ENCODE results near the gene JADE2.
"Not testable (repeated sequence)": the region's sequence is repeated elsewhere in the genome, so short reads cannot be mapped to it uniquely, and the experiment has no call there.

JADE2 gene

DNA sequence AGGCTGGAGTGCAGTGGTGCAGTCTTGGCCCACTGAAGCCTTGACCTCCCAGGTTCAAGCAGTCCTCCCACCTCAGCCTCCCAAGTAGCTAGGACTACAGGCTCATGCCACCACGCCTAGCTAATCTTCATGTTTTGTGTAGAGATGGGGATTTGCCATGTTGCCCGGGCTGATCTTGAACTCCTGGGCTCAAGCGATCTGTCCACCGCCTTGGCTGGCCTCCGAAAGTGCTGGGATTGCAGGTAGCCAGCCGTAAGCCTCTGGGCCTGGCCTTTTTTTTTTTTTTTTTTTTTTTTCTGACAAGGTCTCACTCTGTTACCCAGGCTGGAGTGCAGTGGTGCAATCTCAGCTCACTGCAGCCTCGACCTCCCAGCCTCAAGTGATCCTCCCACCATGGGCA, 27.2 kb downstream of the JADE2 start:
- ATAC-seq = not testable (repeated sequence)

DNA sequence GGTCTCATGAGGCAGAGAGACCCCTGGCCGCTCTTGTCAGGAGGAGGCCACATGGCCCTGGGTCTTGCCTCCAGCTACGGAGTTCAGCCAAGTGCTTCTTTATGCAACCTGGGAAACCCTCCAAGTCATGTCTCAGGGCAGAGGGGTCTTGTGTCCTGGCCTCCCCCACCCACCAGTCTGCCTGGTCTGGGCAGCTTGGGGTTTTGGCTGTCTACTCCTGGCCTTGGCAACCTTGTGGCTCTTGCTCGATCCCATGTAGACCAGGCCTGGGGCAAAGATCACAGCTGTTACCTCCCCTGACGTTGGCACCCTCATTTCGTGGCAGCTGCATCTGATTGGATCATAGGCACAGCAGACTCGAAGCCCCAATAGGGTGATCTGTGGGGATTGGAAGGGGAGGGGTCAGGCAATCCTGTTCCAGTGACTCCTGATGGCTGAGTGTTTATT, 28.4 kb downstream of the JADE2 start:
- ATAC-seq = no peak

DNA sequence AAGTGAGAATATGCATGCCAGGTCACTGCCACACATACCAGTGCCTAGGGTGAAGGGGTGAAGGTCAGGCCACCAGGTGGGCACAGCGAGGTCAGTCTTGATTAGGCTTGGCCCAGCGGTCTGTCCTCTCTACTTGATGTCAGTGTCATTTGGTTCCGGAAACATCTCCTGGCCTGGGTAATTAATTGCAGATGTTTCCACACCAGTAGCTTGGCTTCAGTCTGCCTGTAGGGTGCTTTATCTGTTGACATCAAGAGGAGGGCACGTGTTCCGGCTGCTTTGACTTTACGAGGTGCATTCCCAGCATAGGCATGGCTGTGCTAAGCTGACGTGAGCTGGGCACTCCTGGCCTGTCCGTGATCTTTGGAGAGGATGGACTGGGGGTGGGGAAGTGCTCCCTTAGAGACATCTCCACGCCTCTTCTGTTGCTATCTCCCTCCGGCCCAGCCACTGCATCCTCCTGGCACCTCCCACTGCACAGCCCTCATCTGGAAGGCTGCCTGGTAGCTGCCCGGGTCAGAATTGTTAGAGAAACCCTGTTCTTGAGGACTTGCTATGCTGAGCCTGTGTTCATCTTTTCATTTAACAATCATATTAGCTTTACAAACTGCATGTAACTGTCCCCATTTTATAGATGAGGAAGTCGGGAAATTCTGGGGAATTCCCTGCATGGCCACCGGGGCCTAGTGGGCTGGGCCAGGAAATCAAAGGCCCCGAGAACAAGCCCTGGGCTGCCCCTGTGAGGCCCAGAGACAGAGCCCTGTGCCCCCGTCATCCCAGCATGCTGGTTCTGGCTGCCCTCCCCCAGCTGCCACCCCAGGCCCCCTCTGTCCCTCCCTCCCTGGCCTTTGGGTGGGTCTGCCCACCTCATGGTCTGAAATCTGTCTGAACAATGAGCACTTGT, 29.1 kb downstream of the JADE2 start:
- ATAC-seq = peak; percentile 49 to 57

DNA sequence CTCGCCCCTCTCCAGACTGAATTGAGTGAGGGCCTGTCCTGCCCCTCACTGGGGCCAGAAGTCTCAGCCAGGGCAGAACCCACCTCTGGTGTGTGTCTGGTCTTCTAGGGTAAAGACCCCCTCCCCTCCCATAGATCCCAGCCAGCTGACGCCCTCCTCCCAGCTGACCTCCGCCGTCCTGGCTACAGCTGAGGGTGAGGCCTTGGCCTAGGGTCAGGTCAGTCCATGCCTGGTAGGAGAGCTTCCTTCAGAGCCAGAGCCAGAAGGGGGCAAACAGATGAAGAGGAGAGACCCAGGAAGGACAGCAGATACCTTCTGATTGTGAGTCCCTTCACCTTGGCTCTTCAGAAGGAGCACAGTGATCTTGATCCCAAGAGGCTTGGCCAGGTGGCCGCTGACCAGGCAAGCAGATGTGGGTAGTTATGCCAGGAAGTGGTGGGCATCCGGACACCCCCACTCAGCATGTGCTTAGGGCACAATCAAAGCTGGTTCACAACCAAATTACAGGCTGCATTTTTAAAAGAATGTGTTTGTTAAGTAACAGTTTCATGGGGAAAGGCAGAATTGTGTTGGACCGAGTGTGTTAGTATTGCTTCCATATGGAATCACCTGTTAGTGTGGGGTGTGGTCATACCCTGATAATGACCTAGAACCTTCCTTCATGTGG, 29.9 kb downstream of the JADE2 start:
- no peak for ATAC-seq

DNA sequence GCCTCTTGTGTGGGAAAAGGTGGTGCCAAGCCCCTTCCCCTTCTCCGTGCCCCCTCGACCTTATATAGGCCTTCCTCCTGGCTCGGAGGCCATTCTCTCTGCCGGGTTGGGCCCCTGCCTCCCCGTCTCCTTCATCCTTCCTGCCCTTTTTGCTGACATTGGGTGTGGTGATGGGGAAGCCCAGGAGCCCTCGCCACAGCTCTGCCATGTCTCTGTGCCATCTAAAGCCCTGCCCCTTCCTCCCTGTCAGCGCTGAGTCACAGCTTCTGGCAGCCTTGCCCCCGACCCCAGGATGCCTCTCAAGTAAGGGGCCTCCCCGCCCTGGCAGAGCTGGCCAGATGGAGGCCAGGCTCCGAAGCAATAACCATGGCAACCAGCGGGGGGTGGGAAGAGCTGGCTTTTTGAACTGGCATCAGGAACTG, 30.4 kb downstream of the JADE2 start:
- peak; percentile 92 to 93 for ATAC-seq

DNA sequence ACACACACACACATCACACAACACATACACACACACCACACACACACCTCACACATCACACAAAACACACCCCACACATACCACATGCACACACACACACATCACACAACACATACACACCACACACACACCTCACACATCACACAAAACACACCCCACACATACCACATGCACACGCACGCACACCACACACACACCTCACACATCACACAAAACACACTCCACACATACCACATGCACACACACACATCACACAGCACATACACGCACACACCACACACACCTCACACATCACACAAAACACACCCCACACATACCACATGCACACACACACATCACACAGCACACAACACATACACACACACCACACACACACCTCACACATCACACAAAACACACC, 31.1 kb downstream of the JADE2 start:
- not testable (repeated sequence) for ATAC-seq

DNA sequence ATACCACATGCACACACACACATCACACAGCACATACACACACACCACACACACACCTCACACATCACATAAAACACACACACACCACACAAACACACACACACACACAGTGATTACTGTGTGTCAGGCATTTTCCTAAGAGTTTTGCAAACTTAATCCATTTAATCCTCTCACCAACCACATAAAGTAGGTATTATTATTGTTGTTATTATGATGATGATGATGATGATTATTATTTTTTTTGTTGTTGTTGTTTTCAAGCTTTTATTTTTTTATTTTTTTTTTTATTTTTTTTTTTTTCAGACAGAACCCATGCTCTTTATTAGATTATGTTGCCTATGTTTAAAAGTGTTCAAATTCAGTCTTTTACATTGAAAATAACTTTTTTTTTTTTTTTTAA, 31.5 kb downstream of the JADE2 start:
- no peak for ATAC-seq

DNA sequence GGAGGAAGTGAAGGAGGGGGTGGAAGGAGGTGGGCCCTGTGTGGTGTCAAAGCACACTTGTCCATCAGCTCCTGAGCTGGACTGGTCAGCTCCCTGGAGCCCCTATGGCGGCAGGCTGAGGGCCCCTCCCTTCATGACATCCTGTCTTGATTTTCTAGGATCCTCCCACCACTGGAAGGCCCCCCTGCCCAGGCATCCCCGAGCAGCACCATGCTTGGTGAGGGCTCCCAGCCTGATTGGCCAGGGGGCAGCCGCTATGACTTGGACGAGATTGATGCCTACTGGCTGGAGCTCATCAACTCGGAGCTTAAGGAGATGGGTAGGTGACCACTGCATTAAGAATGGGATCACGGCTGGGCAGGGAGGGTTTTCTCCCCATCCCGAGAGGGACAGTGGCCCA, 34.2 kb downstream of the JADE2 start:
- ATAC-seq = no peak

DNA sequence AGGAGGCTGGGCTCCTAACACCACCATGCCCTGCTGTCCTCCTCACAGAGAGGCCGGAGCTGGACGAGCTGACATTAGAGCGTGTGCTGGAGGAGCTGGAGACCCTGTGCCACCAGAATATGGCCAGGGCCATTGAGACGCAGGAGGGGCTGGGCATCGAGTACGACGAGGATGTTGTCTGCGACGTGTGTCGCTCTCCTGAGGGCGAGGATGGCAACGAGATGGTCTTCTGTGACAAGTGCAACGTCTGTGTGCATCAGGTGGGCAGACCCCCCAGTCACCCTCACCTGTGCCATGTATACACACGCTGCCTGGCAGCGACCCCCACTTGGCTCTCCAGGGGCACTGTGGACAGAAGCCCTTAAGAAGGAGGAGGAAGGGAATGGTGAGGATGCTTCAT, 35.2 kb downstream of the JADE2 start:
- no peak for ATAC-seq

DNA sequence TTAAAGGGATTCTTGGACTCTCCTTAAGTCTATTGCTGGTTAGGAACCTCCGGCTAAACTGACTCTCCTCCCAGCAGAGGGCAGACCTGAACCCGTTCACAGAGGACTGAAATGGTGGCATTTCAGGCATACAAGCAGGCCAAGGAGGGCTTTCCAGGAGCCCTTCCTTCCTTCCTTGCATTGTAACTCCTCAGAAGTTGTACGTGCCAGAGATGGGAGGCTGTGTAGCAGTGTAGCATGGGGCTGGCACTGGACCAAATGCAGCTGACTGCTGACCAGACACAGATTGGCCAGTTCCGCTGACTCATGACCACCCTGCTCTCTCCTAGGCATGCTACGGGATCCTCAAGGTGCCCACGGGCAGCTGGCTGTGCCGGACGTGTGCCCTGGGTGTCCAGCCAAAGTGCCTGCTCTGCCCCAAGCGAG, 36.4 kb downstream of the JADE2 start:
- ATAC-seq = no peak

DNA sequence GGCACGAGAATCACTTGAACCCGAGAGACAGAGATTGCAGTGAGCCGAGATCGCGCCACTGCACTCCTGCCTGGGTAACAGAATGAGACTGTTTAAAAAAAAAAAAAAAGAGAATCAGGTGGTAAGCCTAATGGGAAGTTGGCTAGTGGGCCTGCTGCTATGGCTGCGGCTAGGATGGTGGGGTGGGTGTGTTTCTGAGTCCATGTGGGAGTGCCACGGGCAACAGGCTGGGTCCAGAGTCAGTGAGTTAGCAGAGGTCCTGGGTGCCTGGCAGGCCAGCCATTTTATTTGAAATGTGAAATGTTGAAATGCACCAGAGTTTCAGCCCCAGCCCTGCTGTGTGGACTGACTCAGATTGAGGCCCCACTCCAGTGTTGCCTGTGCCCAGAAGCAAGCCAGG, 37.8 kb downstream of the JADE2 start:
- ATAC-seq = no peak

DNA sequence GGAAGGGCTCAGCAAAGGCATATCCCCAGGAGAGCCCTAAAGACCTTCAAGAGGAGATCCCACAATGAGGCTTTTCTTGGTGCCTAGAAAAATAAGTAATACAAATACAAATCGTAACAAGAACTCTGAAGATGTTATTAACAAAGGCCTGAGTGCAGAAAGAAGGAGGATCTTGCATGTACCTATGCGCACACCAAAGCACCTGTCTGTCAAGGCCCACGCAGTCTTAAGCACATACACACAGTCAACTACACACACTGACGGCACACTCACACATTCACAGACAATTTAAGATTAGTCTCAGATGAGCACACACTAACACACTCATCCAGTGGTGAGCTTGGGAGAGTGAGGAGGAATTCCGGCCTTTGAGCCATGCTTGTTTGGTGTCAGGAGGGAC, 38.5 kb downstream of the JADE2 start:
- no peak for ATAC-seq

DNA sequence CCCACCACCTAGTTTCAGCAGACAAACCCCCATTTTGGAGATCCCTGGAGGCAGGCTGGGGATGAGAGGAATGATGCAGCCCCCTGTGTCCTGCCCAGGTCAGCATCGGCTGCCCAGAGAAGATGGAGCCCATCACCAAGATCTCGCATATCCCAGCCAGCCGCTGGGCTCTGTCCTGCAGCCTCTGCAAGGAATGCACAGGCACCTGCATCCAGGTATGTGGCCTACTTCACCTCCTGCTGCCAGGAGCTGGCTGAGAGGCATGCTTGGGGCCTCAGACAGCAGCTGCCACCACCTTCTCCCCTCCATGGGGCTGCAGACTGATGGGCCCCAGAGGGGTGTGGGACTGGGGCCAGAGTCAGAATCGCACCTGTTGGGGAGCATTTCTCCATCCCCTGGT, 38.9 kb downstream of the JADE2 start:
- ATAC-seq = no peak

DNA sequence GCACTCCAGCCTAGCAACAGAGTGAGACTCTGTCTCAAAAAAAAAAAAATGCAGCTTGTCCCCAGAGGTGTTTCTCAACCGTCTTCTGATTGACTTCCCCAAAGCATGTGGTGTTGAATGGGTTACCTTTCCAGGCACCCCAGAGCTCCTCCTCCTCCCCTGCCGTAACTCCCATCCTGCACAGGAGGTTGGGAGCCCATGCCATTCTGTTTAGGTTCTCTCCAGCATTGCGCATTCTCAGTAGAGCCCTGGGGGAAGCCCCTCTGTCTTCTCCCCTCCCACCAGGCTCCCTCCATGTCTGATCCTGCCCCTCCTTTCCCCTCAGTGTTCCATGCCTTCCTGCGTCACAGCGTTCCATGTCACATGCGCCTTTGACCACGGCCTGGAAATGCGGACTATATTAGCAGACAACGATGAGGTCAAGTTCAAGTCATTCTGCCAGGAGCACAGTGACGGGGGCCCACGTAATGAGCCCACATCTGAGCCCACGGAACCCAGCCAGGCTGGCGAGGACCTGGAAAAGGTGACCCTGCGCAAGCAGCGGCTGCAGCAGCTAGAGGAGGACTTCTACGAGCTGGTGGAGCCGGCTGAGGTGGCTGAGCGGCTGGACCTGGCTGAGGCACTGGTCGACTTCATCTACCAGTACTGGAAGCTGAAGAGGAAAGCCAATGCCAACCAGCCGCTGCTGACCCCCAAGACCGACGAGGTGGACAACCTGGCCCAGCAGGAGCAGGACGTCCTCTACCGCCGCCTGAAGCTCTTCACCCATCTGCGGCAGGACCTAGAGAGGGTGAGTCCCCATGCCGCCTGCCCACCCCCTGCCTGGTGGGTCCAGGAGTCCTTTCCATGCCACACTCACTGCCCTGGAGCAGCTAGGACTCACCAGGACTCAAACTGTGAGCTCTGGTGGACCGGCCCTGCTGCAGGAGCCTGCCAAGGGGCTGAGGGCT, 40.6 kb downstream of the JADE2 start:
- ATAC-seq = no peak

DNA sequence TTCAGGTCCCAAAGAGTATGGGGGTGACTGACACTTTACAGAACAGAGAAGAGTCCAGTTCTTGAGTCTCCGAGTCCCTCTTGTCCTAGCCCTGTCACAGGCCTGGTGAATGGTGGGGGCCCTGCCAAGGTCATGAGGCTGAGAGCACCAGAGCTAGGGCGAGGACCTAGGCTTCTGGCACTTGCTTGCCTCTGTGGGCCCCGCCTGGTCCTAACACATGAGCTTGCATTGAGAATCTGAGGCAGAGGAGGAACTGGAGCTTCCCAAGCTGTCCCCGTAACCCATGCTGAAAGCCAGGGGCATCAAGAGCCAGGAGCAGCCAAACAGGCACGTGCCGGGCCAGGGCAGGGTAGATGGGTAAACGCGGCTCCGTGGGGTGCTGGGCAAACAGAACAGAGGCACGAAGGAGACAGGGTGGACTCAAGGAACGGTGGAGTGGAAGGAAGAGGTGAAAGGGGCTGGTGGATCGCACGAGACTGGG, 41.3 kb downstream of the JADE2 start:
- ATAC-seq = no peak

DNA sequence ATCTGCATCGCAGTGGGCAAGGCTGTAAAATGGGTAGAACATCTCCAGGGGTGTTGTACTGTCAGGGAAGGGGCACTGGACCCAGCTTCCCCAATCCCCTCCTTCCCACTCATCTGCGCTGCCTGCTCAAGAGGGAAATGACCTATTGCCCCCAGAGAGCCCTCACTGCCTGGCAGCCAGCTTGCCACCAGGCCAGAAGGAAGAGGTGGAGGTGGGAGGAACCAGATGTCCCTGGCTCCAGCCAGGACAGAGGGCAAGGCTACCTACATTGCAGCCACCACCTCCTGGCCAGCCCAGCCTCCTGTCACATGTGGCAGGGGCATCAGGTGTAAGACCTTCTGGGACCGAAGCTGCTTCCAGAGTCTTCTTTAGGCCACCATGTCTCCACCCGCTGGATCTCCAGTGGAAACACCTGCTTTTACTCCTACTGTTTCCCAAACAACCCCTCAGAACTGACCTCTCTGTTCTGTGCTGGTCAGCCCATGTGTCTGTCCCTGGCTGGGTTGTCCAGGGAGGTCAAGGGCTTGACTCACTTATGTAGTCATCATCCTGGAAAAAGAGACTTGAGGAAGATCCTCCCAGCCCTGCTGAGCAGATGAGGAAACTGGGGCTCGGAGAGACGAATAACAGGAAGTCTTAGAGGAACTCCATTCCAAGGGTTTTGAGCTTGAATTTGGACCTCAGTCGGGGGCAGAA, 42.3 kb downstream of the JADE2 start:
- ATAC-seq = no peak

DNA sequence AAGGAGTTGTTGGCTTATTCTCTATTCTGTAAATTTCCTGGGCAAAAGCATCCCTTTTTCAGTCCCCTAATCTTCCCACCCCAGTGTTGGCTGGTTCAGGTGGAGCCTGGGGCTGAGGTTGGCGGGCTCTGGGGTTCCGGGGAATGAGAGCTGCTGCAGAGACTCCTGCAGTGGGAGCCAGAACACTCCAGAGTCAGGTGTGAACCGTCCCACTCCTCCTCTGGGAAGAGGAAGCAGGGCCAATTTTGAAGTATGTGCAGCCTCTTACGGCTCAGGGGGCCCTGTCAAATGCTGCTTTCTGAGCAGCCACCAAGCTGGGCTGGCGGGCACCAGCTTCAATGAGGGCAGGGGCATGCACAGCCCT, 42.8 kb downstream of the JADE2 start:
- ATAC-seq = no peak

DNA sequence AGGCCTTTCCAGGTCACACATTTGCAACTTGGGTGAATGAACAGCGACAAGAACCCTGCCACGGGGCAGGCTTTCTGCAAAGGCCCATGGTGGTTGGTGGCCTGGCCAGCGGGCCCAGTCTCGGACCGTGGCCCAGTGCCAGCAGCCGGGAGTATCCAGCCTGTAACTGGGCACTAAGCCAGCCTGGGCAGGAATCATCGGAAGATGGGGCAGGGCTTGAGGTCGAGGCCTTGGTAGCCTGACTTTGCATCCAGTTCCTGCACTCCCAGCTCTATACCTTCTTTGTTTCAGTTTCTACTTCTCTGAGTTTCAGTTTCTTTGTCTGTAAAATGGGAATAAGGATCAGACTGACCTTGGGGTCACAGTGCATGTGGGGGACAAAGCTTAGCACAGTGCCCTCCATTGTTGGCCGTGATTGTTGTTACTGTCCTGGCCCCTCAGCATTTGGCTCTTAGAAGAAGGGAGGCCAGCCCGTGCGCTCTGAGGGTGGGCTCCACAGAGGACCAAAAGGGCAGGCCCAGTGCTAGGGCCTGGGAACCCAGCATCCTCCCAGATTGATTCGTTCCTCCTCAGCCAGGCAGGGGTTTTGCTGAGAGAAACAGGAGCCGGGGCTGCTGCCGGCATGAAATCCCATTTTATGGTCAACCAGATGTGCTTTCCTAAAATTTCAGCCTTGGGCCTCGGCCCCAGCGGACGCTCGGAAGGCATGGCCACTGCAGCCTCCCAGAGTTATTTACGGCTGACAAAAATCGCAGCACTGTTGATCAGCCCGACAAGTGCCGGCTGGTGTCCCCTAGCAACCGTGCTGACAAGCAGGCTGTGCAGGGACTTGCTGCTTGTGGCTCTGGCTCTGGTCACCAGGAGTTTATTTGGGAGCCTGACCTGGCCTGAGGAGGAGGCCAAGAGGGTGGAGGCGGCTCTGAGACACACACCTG, 43.6 kb downstream of the JADE2 start:
- no peak for ATAC-seq

DNA sequence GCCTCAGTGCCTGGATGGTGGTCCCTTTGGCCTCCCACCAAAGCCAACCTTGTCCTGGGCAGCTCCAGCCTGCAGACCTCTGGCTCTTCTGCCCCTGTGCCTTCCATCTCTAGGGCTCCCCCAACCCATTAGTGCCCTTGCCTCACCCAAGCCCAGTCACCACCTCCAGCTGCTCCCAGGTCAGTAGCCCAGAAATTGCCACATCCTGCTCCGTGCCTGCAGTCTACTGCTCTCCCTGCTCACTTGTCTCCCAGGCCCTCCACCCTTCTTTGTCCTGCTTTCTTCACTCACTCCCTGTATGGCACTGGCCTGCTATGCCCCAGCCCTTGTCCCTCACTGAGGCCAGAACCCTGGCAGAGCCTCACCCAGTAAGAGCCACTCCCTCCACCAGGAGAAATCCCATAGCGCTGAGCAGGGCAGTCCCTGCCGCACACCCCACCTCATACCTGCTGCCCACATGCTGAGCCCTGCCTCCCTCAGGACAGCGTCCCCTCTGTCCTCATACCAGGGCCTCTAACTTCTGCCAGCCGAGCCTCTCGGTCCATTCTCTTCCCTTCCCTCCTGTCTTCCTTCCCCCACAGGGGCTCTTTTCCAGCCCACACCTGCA, 44.4 kb downstream of the JADE2 start:
- ATAC-seq = no peak

DNA sequence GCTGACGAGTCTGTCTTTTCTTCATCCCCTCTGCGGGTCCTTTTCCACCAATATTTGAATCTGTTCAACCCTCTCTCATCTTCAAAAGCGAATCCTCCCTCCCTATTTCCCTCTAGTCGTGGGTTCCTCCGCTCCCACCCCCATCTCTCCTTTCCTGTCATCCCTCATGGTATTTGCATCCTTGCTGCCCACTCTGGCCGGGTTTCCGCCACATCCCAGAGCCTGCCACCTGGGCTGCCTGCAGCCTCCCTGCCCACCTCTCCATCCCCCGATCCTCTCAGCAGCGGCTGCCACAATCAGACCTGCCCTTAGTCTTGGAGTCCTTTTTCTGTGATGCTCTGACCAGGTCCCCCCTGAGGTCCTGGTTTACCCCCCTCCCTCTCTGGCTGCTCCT, 44.9 kb downstream of the JADE2 start:
- ATAC-seq = no peak

DNA sequence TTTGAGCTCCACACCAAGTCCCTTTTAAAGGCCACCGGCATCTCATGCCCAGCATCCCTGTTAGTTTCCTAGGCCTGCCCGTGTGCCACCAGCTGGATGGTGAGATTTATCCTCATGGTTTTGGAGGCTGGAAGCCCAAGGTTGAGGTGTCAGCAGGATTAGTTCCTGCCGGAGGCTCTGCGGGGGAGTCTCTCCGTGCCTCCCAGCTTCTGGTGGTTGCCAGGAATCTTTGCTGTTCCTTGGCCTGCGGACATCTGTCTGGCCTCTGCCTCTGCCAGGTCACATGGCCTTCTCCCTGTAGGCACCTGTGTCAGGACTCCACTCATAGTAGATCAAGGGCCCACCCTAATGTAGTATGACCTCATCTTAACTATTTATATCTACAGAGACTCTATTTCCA, 45.4 kb downstream of the JADE2 start:
- no peak for ATAC-seq
